AG09319 (cell line): ENCODE results near the gene INSL3.
"Not testable (repeated sequence)": the region's sequence is repeated elsewhere in the genome, so short reads cannot be mapped to it uniquely, and the experiment has no call there.

Experiments used
- DNase-seq: peaks from one replicate; pipeline ENCODE4 v3.0.0-alpha.2; 2010; ENCODE audit warnings: low read depth; ENCODE audit errors: extremely low read depth
- TF ChIP-seq, protein P1 (sequence below): IDR thresholded peaks from 2 replicates; pipeline ENCODE4 v1.5.1; 2011; ENCODE audit warnings: low read depth, mild to moderate bottlenecking, inconsistent platforms, low read length, moderate library complexity

Gene INSL3

DNA sequence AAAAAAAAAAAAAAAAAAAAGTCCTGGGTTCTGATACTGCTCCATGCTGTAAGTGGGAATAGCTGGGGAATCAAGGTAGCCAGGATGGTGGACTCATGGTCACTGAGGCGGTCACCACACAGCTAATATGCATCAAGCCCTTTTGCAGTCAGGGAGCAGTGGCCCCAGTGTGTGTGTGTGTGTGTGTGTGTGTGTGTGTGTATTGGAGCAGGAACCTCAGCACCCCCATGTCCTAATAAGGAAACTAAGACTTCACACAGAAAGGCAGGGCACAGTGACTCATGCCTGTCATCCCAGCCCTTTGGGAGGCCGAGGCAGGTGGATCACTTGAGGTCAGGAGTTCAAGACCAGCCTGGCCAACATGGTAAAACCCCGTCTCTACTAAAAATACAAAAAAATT is 14.4 kb downstream of the INSL3 start:
- no peak for DNase-seq
- TF ChIP-seq, protein P1, sequence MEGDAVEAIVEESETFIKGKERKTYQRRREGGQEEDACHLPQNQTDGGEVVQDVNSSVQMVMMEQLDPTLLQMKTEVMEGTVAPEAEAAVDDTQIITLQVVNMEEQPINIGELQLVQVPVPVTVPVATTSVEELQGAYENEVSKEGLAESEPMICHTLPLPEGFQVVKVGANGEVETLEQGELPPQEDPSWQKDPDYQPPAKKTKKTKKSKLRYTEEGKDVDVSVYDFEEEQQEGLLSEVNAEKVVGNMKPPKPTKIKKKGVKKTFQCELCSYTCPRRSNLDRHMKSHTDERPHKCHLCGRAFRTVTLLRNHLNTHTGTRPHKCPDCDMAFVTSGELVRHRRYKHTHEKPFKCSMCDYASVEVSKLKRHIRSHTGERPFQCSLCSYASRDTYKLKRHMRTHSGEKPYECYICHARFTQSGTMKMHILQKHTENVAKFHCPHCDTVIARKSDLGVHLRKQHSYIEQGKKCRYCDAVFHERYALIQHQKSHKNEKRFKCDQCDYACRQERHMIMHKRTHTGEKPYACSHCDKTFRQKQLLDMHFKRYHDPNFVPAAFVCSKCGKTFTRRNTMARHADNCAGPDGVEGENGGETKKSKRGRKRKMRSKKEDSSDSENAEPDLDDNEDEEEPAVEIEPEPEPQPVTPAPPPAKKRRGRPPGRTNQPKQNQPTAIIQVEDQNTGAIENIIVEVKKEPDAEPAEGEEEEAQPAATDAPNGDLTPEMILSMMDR: no peak

DNA sequence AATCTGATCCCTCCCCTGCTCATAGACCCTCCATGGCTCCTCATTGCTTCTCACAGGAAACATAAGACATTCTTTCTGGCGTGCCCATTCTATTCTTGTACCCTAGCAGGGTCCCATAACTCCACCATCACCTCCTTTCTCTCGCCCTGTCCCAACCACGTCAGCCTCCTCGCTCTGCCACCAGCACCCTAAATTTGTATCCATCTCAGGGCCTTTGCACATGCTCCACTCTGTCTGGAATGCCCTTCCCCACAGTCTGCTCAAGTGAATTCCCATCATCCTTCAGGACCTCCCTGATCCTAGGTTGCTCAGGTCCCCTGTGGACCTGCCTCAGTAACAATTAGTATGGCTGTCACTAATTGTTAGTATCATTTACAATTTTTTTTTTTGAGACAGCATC is 15.9 kb downstream of the INSL3 start:
- TF ChIP-seq, protein P1: no peak
- no peak for DNase-seq

DNA sequence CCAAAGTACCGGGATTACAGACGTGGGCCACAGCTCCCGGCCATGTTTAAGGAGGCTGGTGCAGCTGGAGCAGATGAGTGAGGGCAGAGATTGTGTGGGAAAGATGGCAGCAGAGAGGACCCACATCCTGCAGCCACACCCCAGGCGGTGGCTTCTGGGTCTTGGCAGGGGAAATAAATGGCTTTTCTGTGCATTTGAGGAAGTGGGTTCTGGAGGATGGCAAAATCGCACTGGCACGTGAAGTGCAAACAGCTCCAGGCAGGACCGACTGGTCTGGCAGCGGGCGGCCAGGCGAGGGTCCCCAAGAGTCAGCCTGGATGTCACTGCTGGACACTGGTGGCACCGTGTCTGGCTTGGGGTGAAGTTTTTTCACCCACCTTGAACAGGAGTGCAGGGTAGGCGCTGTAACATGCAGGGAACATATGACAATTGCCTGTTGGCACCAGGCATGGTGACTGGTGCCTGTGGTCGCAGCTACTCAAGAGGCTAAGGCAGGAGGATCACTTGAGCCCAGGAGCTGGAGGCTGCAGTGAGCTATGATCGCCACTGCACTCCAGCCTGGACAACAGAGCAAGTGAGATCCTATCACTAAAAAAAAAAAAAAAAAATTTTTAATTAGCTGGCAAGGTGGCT is 17.9 kb downstream of the INSL3 start:
- DNase-seq: no peak
- TF ChIP-seq, protein P1: no peak

DNA sequence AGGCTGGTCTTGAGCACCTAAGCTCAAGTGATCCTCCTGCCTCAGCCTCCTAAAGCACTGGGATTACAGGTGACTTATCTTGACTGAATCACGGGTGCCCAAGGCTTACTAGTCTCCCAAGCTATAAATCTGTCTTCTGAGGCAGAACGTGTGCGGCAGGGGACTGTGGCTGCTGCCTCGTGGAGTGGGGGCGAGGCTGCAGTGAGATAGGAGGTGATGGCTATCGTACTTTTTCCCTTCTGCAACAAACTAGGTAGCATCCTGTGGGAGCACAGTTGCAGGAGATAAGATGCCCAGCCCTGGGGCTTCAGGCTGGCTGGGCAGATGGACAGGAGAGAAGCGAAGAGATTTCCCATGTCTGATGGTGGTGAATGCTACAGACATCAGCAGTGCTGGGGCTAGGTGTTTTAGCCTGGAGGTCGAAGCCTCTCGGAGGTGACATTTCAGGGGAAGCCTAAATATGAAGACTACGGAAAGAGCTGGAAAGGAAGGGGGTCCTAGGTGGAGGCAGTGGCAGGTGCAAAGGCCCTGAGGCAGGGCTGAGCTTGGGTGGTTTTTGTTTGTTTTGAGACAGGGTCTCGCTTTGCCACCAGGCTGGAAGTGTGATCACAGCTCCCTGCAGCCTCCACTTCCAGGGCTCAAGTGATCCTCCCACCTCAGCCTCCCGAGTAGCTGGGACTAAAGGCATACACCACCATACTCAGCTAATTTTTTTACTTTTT is 19.0 kb downstream of the INSL3 start:
- TF ChIP-seq, protein P1: no peak
- no peak for DNase-seq

DNA sequence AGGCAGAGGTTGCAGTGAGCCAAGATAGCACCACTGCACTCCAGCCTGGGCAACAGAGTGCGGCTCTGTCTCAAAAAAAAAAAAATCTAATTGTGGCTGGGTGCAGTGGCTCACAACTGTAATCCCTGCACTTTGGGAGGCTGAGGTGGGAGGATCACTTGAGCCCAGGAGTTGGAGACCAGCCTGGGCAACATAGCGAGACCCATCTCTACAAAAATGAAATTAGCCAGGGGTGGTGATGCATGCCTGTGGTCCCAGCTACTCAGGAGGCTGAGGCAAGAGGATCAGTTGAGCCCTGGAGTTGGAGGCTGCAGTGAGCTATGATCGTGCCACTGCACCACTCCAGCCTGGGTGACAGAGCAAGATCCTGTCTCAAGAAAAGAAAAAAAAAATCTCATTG is 22.7 kb downstream of the INSL3 start:
- not testable (repeated sequence) for DNase-seq

DNA sequence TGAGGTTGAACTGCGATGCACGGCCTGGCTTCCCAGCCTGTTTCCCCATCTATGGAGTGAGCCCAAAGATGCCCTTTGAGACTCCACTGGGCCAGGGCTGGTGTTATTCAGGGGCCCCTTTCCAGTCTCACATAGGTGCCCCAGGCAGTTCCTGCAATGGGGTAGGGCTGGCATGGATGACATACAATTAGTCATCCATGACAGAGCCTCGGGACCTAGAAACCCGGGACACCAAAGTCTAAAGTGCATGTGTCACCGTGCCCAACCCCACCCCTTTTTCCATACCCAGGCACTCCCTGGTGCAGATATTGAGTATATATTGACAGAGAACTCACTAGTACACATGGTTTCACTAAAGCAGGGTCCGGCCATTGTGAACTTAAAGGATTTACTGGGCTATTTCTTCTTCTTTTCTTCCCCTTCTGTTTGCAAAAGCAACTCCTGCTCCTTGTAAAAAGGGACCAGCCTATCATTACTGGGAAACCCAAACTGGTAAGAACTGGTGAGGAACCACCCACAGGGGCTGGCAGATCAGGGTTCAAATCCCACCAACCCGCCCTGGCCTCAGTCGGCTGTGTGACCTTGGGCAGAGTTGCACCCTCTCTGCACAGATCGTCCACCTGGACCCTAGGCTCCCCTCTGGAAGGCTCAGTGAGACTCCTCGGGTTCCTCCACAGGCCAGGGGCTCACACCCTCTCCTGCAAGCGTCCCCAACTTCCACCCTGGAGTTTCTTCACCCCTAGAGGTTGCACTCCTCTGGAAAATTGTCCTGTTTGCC is 23.7 kb downstream of the INSL3 start:
- TF ChIP-seq, protein P1: no peak
- DNase-seq: no peak

DNA sequence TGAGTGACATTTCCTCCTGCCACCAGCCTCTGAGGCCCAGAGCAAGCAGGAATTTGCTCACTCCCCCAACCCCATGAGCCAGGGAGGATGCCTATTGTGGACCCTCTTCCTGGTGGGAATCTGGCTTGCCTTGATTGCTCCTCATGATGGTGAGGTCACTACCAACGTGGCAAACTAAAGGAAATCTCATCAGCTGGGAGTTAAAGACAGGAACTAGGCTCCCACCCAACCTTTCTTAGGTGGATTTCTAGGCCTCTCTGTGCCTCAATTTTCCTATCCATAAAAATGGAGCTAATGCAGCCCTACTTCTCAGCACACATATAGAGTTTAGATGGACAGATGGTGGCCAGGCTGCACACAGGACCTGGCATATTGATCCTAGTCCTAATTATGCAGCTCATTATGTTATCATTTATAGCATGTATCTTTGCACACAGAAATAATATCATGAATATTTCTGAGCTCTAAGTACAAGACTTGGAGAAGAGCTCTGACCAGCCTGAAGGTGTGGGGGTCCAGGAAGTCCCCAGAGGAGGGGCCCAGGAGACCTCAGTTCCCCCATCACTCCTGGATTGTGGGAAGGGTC is 24.4 kb downstream of the INSL3 start:
- TF ChIP-seq, protein P1: no peak
- DNase-seq: no peak
